ELR (cell line): Measurements from ENCODE around the gene ZNF446.
"Not testable (repeated sequence)": the region's sequence is repeated elsewhere in the genome, so short reads cannot be mapped to it uniquely, and the experiment has no call there.

Source experiments
- DNase-seq: peaks from one replicate; pipeline ENCODE4 v3.0.0-alpha.2; 2015; ENCODE audit warnings: low read depth

ZNF446 gene

DNA sequence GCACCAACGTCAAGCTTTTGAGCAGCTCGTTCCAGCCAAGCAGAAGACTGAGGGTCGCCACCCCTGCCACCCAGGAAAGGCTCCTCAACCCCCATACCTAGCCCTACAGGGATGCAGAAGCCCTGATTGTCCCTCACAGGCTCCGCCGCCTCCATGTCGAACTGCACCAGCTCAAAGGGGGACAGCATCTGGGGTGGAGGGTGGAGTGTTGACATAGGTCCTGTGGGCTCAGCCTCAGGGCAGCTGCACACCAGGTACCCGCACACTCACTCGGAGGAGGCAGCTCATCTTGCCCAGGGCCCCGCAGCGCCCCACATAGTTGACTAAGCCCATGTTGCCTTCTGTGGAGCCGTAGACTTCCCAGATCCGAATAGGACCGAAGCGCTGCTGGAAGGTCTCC, 24.1 kb downstream of the ZNF446 start:
- no peak for DNase-seq

DNA sequence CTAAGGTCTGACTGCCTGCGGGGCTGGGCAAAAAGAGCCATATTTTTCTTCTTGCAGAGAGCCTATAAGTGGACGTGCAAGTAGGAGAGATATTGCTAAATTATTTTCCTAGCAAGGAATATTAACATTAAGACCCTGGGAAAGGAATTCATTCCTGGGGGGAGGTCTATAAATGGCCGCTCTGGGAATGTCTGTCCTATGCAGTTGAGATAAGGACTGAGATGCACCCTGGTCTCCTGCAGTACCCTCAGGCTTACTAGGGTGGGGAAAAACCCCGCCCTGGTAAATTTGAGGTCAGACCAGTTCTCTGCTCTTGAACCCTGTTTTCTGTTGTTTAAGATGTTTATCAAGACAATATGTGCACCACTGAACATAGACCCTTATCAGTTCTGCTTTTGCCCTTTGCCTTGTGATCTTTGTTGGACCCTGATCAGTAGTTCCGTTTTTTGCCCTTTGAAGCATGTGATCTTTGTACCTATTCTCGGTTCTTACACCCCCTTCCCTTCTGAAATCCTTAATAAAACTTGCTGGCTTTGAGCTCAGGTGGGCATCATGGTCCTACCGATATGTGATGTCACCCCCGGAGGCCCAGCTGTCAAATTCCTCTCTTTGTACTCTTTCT, 31.6 kb downstream of the ZNF446 start:
- DNase-seq = not testable (repeated sequence)

DNA sequence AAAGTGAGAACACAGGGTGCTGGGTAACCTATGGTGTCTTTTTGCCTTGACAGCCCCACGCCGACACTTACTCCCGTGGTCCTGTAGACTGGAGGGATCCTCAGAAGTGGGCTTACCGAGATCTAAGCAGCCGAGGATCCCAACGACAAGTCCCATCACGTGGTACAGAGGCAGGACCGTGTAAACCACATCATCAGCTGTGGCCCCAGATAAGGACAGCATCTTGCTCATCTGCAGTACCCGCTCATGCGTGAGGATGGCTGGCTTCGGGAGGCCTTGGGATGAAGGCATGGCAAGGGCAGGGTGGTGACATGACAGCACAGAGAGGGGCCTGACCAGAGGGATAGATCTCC, 33.6 kb downstream of the ZNF446 start:
- DNase-seq = no peak

DNA sequence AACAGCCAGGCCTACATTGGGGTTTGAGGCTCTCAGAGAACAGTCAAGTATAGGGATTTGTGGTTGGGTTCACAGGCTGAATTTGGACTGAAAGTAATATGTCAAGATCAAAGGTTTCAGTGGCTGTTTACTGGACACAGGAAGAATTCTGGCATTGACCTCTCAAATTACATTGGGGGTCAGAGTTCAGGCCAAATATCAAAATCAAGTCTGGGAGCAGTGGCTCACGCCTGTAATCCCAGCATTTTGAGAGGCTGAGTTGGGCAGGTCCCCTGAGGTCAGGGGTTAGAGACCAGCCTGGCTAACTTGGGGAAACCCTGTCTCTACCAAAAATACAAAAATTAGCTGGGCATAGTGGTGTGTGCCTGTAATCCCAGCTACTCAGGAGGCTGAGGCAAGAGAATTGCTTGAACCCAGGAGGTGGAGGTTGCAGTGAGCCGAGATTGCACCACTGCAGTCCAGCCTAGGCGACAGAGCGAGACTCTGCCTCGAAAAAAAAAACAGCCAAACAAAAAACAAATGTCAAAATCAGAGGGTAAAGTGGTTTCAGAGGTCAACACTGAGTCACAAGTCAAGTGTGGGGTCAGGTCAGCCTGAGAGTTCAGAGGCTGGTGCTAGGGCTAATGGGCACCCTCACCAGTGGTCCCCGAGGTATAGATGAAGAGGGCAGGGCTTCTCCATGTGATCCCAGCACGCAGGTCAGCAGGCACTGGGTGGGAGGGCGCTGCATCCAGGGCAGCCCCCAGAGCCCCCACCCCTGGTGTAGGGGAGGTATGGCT, 34.1 kb downstream of the ZNF446 start:
- no peak for DNase-seq

DNA sequence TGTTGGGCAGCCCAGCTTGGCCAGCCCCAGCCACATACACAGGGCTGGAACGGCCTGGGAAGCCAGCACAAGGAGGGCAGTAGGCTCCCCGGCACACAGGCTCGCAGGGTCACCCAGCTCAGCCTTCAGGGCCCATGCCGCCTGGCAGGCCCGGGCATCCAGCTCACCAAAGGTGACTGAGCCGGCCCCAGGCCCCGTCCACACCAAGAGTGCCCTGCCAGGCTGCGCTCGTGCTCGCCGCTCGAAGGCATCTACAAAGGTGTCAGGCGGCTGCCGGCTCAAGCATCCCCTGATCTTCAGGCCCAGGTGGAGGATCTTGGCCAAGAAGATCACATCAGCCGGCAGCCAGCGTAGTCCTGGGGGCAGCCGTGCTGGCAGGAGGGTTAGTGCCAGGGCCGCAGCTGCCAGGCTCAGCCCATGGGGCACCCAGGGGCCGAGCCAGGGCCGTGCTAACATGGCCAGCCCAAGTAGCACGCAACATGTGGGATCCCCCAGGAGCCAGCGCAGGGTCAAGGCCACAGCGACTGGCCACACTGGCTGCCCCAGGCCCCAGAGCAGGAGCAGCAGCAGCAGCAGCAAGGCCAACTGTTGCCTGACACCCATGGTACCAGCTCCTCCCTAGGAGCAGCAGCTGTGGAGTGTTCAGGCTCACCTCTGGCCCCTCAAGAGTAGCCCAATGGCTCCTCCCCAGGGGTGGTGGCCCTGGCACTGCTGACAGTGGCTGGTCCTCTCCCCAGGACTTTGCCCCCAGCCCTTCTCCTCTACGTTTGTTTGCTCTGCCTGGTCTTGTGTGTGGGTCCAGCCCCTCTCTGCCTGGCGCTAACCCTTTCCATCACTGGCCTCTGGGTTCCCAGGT, 35.4 kb downstream of the ZNF446 start, which contains the start of gene SLC27A5:
TSS of gene SLC27A5 (minus strand) at position 640 of the 856 bp plus-strand sequence. CDS start at position 603, 37 bp downstream.
- DNase-seq = no peak

DNA sequence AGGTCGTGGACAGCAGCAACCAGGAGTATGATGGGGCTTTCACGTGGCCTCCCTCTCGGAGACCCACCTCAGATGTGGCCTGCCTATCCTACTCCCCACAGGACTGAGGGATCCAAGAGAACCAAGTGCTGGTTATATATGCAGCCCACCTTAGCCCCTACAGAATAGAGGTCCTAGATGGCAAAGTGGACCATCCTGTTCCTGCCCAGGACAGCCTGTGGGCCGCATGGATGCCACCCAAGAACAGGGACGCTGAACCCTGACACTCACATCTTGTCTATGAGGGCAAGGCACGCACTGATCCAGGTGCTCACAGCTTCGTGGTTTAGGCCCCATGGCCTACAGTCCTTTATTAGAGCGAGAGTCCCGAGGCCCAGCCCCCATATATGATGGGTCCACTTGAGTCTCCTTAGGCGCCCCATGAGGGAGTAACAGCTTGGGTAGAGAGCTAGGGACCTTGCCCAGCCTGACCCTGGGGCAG, 37.1 kb downstream of the ZNF446 start:
- no peak for DNase-seq

DNA sequence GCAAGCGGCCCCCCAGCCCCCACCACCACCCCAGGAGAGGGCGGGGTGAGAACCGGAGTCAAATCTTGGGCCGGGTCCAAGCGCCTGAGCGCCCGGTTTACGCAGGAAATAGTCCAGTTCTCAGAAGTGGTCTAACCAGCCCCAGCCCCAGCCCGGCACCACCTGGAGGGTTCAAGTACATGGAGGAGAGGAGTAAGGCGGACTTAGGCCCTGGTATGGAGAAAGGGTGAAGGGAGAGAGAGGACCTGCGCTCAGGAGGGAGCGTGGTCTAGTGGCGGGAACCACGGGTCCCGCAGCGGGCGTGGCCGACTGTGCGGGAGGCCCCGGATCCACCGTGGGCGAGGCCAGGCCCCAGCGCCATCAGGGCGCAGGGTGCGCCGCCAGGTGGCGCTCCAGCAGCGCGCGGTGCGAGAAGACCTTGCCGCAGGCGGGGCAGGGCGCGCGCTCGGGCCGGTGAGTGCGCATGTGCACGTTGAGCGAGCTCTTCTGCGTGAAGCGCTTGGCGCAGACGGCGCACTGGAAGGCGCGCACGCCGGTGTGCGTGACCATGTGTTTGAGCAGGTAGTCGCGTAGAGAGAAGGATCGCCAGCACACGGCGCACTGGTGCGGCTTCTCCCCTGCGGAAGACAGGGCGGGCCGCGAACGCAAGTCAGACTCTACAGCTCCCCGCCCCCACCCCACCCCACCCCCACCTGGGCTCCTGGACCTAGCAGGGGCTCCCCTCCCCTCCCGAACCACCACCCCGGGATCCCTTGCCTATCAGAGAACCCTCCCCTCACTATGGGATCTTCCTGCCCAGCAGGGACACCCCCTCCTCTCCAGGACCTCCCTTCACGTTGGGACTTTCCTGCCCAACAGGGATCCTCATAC, 37.8 kb downstream of the ZNF446 start:
- DNase-seq = peak; percentile 81

DNA sequence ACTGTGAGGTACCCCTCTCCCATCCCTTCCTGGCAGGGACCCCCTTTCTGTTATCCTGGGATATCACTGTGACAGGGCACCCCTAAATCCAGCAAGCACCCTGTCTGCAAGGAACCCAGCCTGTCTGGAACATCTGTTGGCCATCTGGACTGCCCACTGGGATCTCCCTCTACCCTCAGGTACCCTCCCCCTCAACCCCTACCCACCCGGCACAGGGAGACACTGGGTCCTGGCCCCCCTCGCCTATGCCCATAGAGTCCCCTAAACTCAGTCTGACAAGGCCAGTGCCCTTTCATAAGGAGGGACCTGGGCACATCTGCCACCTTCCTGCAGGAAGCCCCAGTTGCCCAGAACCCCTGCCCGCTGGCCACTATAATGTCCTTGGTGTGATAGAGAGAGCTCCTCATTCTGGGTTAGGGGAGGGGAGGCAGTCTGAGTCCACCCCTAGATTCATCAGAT, 38.4 kb downstream of the ZNF446 start:
- no peak for DNase-seq

DNA sequence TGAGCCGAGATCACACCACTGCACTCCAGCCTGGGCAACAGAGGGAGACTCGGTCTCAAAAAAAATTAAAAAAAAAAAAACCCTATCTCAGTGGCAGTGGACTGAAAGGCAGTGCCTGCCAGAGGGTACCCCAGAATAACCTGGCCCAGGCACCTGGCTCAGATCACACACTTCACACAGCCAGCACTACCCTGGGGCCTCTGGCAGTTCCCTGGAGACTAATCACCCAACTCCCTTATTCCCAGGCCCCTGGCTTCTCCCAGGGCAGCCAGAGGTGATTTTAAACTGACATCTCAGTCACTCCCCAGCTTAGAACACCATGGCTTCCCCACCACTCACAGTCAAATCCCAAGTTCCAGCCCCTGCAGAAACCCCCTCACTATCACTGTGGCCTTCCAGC, 39.1 kb downstream of the ZNF446 start:
- DNase-seq = no peak

DNA sequence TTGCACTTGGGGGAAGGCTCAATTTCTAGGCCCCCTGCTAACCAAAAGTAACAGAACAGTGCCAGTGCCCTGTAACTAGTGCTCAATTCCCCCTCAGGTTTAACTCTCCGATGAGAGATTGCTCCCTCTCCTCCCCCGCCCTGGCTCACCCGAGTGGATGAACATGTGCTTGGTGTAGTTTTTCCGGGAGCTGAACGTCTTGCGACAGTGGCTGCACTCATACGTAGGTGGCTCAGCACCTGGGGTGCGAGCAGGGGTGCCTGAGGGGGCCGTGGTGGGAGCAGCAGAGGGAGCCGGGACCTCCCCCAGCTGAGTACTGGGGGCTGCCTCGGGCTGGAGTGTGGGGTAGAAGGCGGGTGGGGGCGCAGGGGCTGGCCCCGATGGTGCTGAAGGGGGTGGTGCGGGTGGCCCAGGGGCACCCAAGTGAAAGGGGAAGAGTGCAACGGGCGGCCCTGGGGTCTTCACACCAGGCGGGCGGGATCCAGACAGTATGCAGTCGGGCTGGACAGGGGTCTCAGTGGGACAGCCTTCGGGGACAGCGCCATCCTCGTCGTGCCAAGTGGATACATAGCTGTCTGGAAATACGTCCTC, 40.2 kb downstream of the ZNF446 start:
- no peak for DNase-seq

DNA sequence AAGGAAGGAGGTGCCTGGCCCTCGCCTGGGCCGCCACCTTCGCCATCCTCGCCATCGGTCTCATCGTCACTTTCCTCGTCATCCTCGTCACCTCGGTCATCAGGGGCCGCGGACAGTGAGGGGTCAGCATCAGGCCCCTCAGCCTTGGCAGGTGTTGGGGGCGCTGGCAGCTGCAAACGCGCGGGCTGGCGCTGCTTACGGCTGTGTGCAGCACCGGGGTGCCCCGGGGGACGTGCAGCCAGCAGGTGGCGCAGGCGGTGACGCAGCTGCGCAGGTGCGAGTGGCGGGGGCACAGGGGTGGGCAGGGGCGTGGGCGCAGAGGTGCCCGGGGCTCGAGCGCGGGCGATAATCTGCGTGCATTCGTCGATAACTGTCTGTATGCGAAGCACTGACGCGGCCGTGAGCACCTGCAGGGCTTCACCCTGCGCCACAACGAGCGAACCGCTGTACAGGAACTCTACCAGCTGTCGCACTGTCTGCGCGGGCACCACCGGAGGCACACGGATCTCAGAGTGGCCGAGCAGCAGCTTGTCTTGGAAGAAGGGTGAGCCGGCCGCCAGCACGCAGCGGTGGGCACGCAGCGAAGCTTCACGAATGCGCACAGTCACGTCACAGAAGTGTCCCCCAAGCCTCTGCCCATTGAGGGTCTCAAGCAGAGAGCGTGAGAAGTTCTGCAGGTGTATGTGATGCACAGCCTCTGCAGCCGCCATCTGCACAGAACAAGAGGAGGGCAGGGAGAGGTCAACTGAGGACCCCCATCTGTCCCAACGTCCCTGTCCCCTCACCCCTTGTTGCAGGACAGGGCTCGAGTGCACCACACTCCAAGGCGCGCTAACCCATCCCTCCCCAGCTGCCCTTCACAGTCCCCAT, 41.0 kb downstream of the ZNF446 start:
- no peak for DNase-seq

DNA sequence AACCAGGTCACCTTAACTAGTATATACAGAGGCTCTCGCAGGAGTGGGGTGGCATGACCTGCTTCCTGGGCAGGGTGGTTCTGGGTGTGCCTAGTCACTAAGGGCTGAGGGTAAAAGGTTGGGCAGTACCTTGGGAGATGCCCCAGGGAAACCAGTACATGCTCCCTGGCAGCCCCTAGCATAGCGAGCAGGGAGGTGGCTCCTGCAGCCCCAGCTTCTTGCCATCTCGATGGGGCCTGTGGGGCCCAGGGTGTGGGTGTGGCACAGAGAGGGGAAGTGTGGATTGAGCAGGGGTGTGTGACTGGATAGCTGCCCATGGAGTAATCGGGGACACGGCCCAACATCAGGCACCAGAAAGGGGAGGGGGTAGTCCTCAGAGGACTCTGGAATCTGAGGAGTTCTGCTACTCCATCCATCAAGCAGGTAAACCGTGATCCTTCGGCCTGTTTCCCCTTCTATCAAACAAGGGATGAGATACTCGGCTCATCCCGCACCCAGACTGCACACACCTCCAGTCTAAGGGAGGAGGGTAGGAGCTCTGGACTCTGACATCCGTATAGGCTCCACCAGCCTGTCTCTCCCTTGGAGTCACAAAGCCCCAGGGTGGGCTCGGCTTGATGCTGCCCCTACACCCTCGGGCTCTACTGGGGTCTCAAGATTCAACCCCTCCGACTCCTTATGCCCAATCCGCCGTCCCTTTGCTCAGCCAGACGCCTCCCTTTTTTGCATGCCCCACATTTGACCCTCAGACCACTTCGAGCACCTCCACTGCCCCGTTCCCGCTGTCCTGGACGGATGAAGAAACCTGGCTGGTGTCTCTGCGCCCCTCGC, 42.3 kb downstream of the ZNF446 start:
- peak; percentile 5 for DNase-seq

DNA sequence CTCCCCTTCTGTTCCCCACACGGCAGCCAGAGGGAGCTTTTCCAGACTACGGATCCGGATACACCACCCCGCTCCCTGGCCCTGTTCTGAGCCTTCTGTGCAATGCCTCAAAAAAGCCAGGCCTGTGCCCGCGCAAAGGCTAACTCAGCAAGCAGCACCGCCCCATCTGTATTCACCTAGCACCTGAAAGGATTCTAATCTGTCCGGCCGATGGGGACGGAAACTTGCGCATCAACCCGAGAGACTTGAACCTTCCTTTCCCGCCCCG, 42.9 kb downstream of the ZNF446 start:
- peak; percentile 79 for DNase-seq

DNA sequence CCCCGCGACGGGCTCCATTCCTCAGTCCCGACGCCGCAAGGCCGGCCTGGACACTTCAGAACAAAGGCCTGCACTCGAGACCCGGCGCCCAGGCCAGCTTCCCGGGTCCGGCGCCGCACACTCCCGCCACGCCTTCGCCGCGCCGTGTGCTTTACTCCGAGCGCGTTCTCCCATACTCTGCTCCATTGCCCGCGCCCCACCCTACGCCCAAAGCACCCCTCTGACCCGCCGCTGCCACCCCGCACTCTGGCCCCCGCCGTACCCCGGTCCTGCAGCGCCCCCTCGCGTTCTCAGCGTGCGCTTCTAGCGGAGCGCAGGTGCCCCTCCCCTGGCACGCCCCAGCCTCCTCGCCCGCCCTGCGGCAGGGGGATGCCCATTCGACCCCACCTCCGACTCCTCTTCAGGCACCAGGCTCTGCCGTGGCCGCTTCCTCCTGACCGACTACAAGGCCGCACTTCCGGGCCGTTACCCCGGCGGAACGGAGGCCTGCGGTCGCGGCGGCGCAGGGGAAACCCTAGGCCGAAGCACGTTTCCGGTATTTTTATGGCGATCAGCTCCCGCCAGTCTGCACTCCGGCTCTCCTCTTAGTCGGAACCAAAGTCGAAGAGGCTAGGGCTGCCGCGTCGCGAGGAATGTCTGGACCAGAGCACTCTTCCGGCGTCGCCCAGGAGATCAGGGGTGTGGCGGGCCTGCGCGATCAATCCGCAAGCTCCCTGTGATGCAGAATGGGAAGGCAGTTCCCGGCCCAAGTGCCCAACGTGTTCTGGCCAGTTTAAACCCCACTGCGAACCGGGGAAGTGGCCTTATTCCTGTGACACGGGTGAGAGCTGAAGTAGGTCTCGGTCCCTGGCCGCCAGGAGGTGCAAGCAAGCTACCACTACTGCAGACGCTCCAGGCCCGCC, 43.5 kb downstream of the ZNF446 start, which contains the start of gene ZBTB45:
TSS of gene ZBTB45 (minus strand) at position 456 of the 902 bp plus-strand sequence. CDS start 2,137 bp downstream, outside the sequence.
- DNase-seq = peak; percentile 94

DNA sequence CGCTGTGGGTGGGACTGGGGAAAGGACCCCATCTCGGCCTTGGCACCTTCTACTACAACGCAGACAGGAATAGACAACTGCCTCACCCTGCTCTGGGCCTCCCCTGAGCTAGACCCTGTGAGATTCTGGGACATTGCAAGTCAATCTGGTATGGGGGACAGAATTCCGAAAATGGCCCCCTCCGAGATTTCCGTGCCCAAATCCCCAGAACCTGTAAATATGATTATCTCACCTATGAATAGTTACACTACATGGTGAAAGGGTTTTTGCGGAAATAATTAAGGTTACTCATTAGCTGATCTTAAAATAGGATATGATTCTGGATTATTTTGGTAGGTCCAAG, 44.1 kb downstream of the ZNF446 start:
- DNase-seq = no peak

DNA sequence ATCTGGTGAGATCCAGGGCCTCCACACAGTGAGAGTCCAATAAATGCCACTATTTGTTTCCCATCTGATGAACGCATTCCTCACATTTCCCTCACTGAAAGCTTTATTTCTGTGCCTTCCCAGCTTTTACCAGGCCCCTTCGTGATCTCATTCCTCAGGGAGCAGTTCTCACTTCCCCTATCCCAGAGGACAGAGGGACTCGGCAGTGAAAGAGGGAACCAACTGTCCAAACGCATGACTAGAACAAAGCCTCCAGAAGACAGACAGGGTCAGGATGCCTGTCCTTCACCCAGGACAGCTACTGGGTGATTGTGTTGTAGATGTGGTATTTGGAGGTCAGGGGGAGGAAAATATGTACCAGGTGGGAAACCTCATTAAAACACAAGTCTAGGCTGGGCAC, 45.5 kb downstream of the ZNF446 start:
- no peak for DNase-seq

DNA sequence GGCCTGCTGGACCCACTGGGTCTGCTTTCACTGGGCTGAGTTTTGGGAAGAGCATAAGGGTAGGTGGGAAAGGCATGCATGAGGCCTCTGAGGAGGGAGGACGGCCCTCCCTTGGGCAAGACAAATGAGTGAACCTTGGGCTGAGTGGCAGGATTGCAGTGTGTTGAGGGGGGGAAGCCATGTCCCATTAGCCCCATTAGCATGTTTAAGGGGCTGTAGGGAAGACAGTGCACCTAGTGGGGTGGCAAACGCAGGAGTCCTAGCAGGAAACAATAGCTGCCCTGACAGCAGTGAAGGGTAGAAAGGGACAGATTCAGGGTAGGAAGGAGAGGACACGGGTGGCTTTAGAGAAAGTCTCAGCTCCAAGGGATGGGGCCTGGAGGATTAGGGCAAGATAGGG, 46.6 kb downstream of the ZNF446 start:
- no peak for DNase-seq

DNA sequence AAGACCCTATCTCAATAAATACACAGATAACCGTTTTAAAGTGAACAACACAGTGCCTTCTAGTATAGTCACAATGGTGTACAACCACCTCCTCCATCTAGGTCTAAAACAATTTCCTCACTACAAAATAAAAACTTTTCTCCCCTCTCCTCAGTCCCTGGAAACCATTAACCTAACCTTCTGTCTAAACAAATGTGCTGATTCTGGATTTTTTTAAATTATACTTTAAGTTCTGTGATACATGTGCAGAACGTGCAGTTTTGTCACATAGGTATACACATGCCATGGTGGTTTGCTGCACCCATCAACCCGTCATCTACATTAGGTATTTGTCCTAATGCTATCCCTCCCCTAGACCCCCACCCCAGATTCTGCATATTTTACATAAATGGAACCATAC, 53.3 kb downstream of the ZNF446 start:
- DNase-seq = no peak
